ENCODE results near the gene CFAP410.
"Not testable (repeated sequence)": the region's sequence is repeated elsewhere in the genome, so short reads cannot be mapped to it uniquely, and the experiment has no call there.

The CFAP410 gene

GRCh38 chr21:44315691-44316203 lies 23.4 kb downstream of the CFAP410 start:
- no peak for DNase-seq

GRCh38 chr21:44314561-44314960 lies 24.6 kb downstream of the CFAP410 start:
- DNase-seq = no peak

GRCh38 chr21:44314128-44314527 lies 25.1 kb downstream of the CFAP410 start:
- no peak for DNase-seq

GRCh38 chr21:44313451-44313850 lies 25.7 kb downstream of the CFAP410 start:
- DNase-seq = no peak

GRCh38 chr21:44312716-44313115 lies 26.5 kb downstream of the CFAP410 start:
- DNase-seq = no peak

GRCh38 chr21:44312089-44312488 lies 27.1 kb downstream of the CFAP410 start:
- DNase-seq = no peak

- no peak for DNase-seq
Measured at GRCh38 chr21:44310628-44311507, 28.3 kb downstream of the CFAP410 start.

- no peak for DNase-seq
Measured at GRCh38 chr21:44306936-44307704, 32.1 kb downstream of the CFAP410 start.

- DNase-seq = no peak
Measured at GRCh38 chr21:44305691-44306090, 33.5 kb downstream of the CFAP410 start.

GRCh38 chr21:44304877-44305293 lies 34.3 kb downstream of the CFAP410 start:
- no peak for DNase-seq

- no peak for DNase-seq
Measured at GRCh38 chr21:44304011-44304616, 35.1 kb downstream of the CFAP410 start.

GRCh38 chr21:44303490-44303981 lies 35.7 kb downstream of the CFAP410 start:
- no peak for DNase-seq

- DNase-seq = not testable (repeated sequence)
Measured at GRCh38 chr21:44302573-44303401, 36.4 kb downstream of the CFAP410 start.

- no peak for DNase-seq
Measured at GRCh38 chr21:44301961-44302406, 37.2 kb downstream of the CFAP410 start.

- DNase-seq = no peak
Measured at GRCh38 chr21:44301141-44301540, 38.0 kb downstream of the CFAP410 start.

- DNase-seq = peak; percentile 43
Measured at GRCh38 chr21:44300262-44300959, 38.8 kb downstream of the CFAP410 start.

GRCh38 chr21:44299458-44300261 lies 39.5 kb downstream of the CFAP410 start, which contains the start of gene PFKL:
Gene PFKL, plus strand, starts transcription at chr21:44300053. Its CDS starts 53 bp downstream, at chr21:44300106.
- DNase-seq = peak; percentile 26

GRCh38 chr21:44299085-44299457 lies 40.1 kb downstream of the CFAP410 start:
- no peak for DNase-seq

GRCh38 chr21:44298301-44298700 lies 40.9 kb downstream of the CFAP410 start:
- DNase-seq = no peak

- peak; percentile 54 for DNase-seq
Measured at GRCh38 chr21:44297525-44298290, 41.5 kb downstream of the CFAP410 start.
